Measurements from ENCODE around the gene GSK3B. TPM values are rescaled to one million over a fixed set of nuclear protein-coding genes. Genes with fewer than 3 reads are reported as not detected.

Gene GSK3B
- total and polyA plus RNA-seq, 2 donors (not counting 1 experiment from before 2014, with no cell fraction given): 12.3 to 33.3 TPM

GRCh38 chr3:119930286-119930685, 164.0 kb downstream of the GSK3B start:
- no CpG with 5 or more reads among the region's 1 CpG for WGBS (ENCODE audit: insufficient coverage)
- CTCF ChIA-PET: interaction anchor here (0.7 kb wide), 1 partner anchor 16 kb away, joined by 3 read pairs; no protein-coding TSS in a partner anchor
- DNase-seq (no peak), ATAC-seq (ENCODE audit: low read depth) (no peak)
- POLR2A ChIA-PET: no interaction called here
- no peak overlapping the region for H3K4me3 ChIP-seq (ENCODE audit: control extremely low read depth in 1 of 5, extremely low read depth in 1 of 5, insufficient read depth in 1 of 5, low read depth in 2 of 5, low read length in 4 of 5)
- H3K27ac Mint-ChIP-seq: no peak overlapping the region
- TF ChIP-seq EZH2 (IDR thresholded peaks at IDR 0.05; ENCODE audit: borderline replicate concordance, insufficient read depth, low read depth, low read length, poor library complexity, severe bottlenecking) (no peak), CTCF (IDR thresholded peaks at IDR 0.05) (no peak)
- H3K27me3 ChIP-seq (replicated peaks in 1 of 4; ENCODE audit: control extremely low read depth in 1 of 4, control insufficient read depth in 3 of 4, insufficient read depth in 4 of 4, low read length in 3 of 4): no peaks in the 10 kb centered on the region
- H3K4me2 ChIP-seq (replicated peaks; ENCODE audit: low read depth, low read length, poor library complexity, severe bottlenecking): no peak overlapping the region
- intact Hi-C loops (cut with micrococcal nuclease): no loop called here
- no peak overlapping the region for H2AFZ ChIP-seq (ENCODE audit: insufficient read depth, low read depth, low read length, poor library complexity, severe bottlenecking)
- H3K9me3 ChIP-seq (ENCODE audit: control extremely low read depth in 1 of 3, control insufficient read depth in 2 of 3, insufficient read depth in 1 of 3, low read length in 2 of 3): no peaks in the 10 kb centered on the region
- peaks cover 0 to 2% of the 10 kb centered on the region in 2 experiments for H3K36me3 ChIP-seq (replicated peaks in 1 of 2; ENCODE audit: control extremely low read depth in 1 of 2, control insufficient read depth in 1 of 2, extremely low read depth in 1 of 2, insufficient read depth in 2 of 2, low read length in 1 of 2)
- no peak overlapping the region for H3K4me3 Mint-ChIP-seq
- no peak overlapping the region for H3K27ac ChIP-seq (ENCODE audit: low read length in 2 of 2)
- no peaks in the 10 kb centered on the region for H3K27me3 Mint-ChIP-seq
- H4K20me1 ChIP-seq (ENCODE audit: control insufficient read depth, insufficient read depth, low read length, poor library complexity, severe bottlenecking): peaks cover 19% of the 10 kb centered on the region
- peaks cover 47% of the 10 kb centered on the region for H3K79me2 ChIP-seq (ENCODE audit: control insufficient read depth, insufficient read depth, low read length)
- no peaks in the 10 kb centered on the region for H3K9me3 Mint-ChIP-seq (ENCODE audit: insufficient read depth)
- H3K4me1 Mint-ChIP-seq: peaks cover 6% of the 10 kb centered on the region
- H3K4me1 ChIP-seq (ENCODE audit: control insufficient read depth in 2 of 2, insufficient read depth in 2 of 2, low read length in 2 of 2): no peaks in the 10 kb centered on the region
- H3K9ac ChIP-seq (ENCODE audit: low read length): no peak overlapping the region

DNA sequence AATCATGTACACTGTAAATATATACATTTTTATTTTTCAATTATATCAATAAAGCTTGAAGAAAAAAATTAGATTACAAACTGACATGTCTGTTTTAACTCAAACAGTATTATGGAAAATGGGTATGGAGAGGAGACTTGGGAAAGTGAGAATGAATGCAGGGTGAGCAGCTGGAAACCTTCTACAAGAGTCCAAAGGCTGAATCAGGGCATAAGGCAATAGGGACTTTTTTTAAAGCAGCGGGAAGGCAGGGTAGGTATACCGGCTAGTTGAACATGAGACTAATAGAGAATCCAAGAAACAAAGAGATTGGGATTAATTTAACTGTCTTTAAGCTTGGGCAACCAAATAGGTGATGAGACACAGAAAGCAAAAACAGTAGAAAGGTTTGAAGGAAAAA, 167.1 kb downstream of the GSK3B start:
- no peak for DNase-seq
- intact Hi-C loops (cut with micrococcal nuclease): no loop called here
- ChIA-PET POLR2A (no interaction called here), CTCF (interaction anchor here (0.8 kb wide), 1 partner anchor 34 kb away, joined by 3 read pairs; no protein-coding TSS in a partner anchor)
- no peaks in the 10 kb centered on the region for H3K9me3 Mint-ChIP-seq (ENCODE audit: insufficient read depth)
- TF ChIP-seq CTCF (IDR thresholded peaks at IDR 0.05) (no peak), EZH2 (IDR thresholded peaks at IDR 0.05; ENCODE audit: borderline replicate concordance, insufficient read depth, low read depth, low read length, poor library complexity, severe bottlenecking) (no peak)
- H3K4me3 ChIP-seq (ENCODE audit: control extremely low read depth in 1 of 5, extremely low read depth in 1 of 5, insufficient read depth in 1 of 5, low read depth in 2 of 5, low read length in 4 of 5): no peak overlapping the region
- H3K27me3 ChIP-seq (replicated peaks in 1 of 4; ENCODE audit: control extremely low read depth in 1 of 4, control insufficient read depth in 3 of 4, insufficient read depth in 4 of 4, low read length in 3 of 4): no peaks in the 10 kb centered on the region
- H3K9ac ChIP-seq (ENCODE audit: low read length): no peak overlapping the region
- H3K79me2 ChIP-seq (ENCODE audit: control insufficient read depth, insufficient read depth, low read length): peaks cover 38% of the 10 kb centered on the region
- peaks cover 0 to 4% of the 10 kb centered on the region in 2 experiments for H3K36me3 ChIP-seq (replicated peaks in 1 of 2; ENCODE audit: control extremely low read depth in 1 of 2, control insufficient read depth in 1 of 2, extremely low read depth in 1 of 2, insufficient read depth in 2 of 2, low read length in 1 of 2)
- no peak overlapping the region for H3K27ac ChIP-seq (ENCODE audit: low read length in 2 of 2)
- H3K27me3 Mint-ChIP-seq: no peaks in the 10 kb centered on the region
- H3K9me3 ChIP-seq (ENCODE audit: control extremely low read depth in 1 of 3, control insufficient read depth in 2 of 3, insufficient read depth in 1 of 3, low read length in 2 of 3): no peaks in the 10 kb centered on the region
- H2AFZ ChIP-seq (ENCODE audit: insufficient read depth, low read depth, low read length, poor library complexity, severe bottlenecking): no peak overlapping the region
- peaks cover 7% of the 10 kb centered on the region for H3K4me1 Mint-ChIP-seq
- no peak overlapping the region for H3K4me2 ChIP-seq (replicated peaks; ENCODE audit: low read depth, low read length, poor library complexity, severe bottlenecking)
- ATAC-seq (ENCODE audit: low read depth): no peak
- H3K27ac Mint-ChIP-seq: no peak overlapping the region
- H4K20me1 ChIP-seq (ENCODE audit: control insufficient read depth, insufficient read depth, low read length, poor library complexity, severe bottlenecking): peaks cover 19% of the 10 kb centered on the region
- no peak overlapping the region for H3K4me3 Mint-ChIP-seq
- WGBS (ENCODE audit: insufficient coverage): 83% methylated on average over 1 of the region's 2 CpGs
- no peaks in the 10 kb centered on the region for H3K4me1 ChIP-seq (ENCODE audit: control insufficient read depth in 2 of 2, insufficient read depth in 2 of 2, low read length in 2 of 2)

Data from B cell (primary cell).